Brain microvascular endothelial cell (primary cell): Measurements from ENCODE around the gene MYO19.
"Not testable (repeated sequence)": the region's sequence is repeated elsewhere in the genome, so short reads cannot be mapped to it uniquely, and the experiment has no call there.

Source experiments
- DNase-seq: peaks from one replicate; pipeline ENCODE4 v3.0.0-alpha.2; 2020
- H3K27ac ChIP-seq: fragments of 250-450 bp; sonication (Bioruptor Pico); 2 replicates; pipeline ENCODE4 v1.5.1; 2020; ENCODE audit warnings: mild to moderate bottlenecking, moderate library complexity
- H3K27me3 ChIP-seq: fragments of 250-450 bp; sonication (Bioruptor Pico); replicated peaks from 2 replicates; pipeline ENCODE4 v1.5.1; 2020; ENCODE audit warnings: mild to moderate bottlenecking
- H3K36me3 ChIP-seq: fragments of 250-450 bp; sonication (Bioruptor Pico); replicated peaks from 2 replicates; pipeline ENCODE4 v1.5.1; 2020; ENCODE audit warnings: mild to moderate bottlenecking
- H3K4me3 ChIP-seq: 2 replicates; pipeline ENCODE4 v1.5.1; 2011; ENCODE audit warnings: low read depth, mild to moderate bottlenecking, control low read depth, low read length, moderate library complexity
- in situ Hi-C: cut with HindIII; loops from 2 replicates; pipeline ENCODE4 v1.10.0; 2017; ENCODE audit warnings: low sequenced_read_pairs, low pct_ligation_motif_present
- TF ChIP-seq, protein P1 (sequence below): IDR thresholded peaks from 2 replicates; pipeline ENCODE4 v1.5.1; 2011; ENCODE audit warnings: low read depth, mild to moderate bottlenecking, moderate library complexity, low read length, control low read depth, inconsistent platforms; ENCODE audit errors: missing control alignments

Gene MYO19

DNA sequence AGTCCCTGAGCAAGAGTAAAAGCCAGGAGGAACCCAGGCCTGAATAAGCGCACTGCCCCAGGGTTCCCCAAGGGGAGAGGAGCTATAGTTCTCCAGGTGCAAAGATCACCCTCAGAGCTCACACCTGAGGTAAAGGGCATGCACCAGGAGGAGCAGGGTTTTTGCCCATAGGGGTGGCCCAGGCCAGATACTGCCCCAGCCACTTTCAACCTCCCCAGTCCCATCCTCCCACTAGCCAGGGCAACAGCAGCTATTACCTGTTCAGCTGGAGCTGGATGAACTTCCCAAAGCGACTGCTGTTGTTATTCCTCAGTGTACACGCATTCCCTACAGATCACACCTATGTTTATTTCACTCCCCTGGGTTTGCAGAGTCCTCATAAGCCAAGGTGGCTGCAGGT lies 19.8 kb downstream of the MYO19 start:
- H3K27me3 ChIP-seq: no peaks in the 10 kb centered on the region
- no peak for DNase-seq
- H3K36me3 ChIP-seq: peaks cover 23% of the 10 kb centered on the region
- TF ChIP-seq, protein P1, sequence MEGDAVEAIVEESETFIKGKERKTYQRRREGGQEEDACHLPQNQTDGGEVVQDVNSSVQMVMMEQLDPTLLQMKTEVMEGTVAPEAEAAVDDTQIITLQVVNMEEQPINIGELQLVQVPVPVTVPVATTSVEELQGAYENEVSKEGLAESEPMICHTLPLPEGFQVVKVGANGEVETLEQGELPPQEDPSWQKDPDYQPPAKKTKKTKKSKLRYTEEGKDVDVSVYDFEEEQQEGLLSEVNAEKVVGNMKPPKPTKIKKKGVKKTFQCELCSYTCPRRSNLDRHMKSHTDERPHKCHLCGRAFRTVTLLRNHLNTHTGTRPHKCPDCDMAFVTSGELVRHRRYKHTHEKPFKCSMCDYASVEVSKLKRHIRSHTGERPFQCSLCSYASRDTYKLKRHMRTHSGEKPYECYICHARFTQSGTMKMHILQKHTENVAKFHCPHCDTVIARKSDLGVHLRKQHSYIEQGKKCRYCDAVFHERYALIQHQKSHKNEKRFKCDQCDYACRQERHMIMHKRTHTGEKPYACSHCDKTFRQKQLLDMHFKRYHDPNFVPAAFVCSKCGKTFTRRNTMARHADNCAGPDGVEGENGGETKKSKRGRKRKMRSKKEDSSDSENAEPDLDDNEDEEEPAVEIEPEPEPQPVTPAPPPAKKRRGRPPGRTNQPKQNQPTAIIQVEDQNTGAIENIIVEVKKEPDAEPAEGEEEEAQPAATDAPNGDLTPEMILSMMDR: no peak
- H3K27ac ChIP-seq: no peak overlapping the region
- in situ Hi-C loops: no loop called here
- no peak overlapping the region for H3K4me3 ChIP-seq

DNA sequence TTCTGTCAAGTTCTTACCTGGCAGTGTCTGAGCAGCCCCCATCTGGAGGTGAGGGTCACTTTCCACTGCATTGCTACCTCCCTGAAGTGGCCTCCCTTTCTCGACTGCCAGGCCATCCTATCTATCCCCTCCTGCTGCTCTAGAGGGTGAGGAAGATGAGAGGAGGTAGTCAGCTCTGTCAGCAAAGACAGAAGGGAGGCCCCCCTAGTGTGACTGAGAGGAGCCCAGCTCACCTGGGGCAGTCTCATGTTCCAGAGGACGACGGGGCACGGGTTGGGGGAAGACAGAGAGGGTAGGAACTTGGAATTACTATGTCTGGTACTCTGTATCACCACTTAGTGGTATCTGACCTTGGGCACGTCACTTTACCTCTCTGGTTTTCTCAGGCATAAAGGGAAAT lies 22.0 kb downstream of the MYO19 start:
- peaks cover 23% of the 10 kb centered on the region for H3K36me3 ChIP-seq

DNA sequence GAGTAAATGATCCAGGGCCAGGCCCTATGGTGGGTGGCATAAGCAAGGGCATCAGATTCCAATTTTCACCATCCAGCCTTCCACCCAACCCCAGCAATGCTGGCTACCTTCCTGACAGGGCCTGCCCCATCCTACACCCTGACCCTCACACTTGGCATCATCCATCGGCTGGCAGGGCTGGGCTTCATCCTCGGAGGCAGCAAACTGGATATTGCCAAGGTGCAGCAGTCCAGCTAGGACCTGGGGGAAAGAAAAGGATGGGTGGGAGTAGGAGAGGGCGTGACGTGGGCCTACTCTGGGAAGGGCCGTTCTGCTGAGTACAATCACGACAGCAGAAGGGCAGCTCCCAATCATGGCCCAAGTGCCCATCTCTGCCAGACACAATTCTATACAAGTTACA lies 23.5 kb downstream of the MYO19 start:
- no peak for DNase-seq
- Histone ChIP-seq H3K27me3 (no peaks in the 10 kb centered on the region), H3K27ac (no peak overlapping the region), H3K36me3 (peaks cover 22% of the 10 kb centered on the region), H3K4me3 (no peak overlapping the region)
- in situ Hi-C loops: no loop called here
- TF ChIP-seq, protein P1: no peak

More for the DNA sequence above, 22.0 kb downstream of the MYO19 start:
- TF ChIP-seq, protein P1: no peak
- no peak for DNase-seq
- no peak overlapping the region for H3K27ac ChIP-seq
- no peaks in the 10 kb centered on the region for H3K27me3 ChIP-seq
- in situ Hi-C loops: no loop called here
- H3K4me3 ChIP-seq: no peak overlapping the region

DNA sequence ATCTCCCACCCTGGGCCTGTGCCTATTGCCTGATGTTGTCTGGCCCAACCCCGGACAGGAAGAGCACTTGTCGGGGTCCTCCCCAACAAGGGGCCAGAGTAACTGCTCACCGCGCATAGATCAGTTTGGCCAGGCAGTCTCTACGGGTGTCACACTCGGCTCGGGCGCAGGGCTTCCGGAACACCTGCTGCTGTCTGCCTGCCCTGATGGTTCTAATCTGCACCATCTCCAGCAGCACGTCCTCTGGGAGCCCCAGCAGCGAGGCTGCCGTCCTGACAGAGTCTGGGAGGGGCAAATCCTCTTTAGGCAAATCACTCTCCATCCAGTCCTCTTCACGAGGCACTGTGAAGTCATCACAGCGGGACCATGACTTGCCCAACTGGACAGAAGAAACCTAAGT lies 24.0 kb downstream of the MYO19 start:
- TF ChIP-seq, protein P1: no peak
- H3K27me3 ChIP-seq: no peaks in the 10 kb centered on the region
- no peak for DNase-seq
- peaks cover 22% of the 10 kb centered on the region for H3K36me3 ChIP-seq
- in situ Hi-C loops: no loop called here
- H3K27ac ChIP-seq: no peak overlapping the region
- no peak overlapping the region for H3K4me3 ChIP-seq

DNA sequence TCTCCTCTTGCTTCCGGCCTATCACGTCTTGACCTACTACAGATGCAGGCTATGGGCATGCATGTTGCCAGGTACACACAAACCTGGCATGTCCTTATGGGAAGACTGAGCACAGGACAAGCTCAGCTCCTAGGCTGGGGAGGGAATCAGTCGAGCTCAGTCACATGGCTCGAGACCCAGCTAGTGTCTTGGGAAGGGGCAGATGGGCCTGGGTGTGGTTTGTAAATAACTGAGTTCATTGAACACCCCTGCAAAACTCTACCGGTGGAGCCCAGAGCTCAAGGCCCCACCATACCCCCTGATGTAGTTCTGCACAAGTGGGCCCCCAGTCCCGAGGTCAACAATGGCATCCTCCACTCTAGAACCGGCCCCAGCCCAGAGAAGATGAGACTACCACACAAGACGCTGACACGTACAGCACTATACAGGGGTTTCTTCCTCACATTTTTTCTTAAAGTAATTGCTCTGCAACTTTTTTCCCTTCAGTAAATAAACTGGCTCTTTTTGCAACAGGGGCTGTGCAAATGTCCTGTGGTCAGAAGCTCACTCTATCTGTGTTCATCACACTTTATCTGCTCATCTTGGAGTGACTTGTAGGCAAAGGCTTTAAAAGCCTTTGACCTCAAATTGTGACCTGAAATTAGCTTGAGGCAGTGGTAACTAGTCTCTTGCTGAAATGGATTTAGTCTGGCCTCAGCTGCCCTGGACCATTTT lies 25.2 kb downstream of the MYO19 start:
- in situ Hi-C loops: no loop called here
- no peak for DNase-seq
- Histone ChIP-seq H3K27me3 (no peaks in the 10 kb centered on the region), H3K4me3 (no peak overlapping the region), H3K27ac (no peak overlapping the region), H3K36me3 (peaks cover 18% of the 10 kb centered on the region)
- TF ChIP-seq, protein P1: no peak

DNA sequence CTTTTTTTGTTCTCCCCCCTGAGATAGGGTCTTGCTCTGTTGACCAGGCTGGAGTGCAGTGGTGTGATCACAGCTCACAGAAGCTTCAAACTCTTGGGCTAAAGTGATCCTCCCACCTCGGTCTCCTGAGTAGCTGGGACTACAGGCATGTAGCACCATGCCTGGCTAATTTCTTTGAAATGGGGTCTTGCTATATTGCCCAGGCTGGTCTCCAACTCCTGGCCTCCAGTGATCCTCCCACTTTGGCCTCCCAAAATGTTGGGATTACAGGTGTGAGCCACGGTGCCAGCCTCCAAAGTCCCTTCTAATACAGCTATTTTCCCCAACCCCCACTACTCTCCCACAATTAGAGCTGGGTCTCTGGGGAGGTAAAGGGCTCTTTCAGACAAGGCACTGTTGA lies 26.2 kb downstream of the MYO19 start:
- peaks cover 16% of the 10 kb centered on the region for H3K36me3 ChIP-seq
- in situ Hi-C loops, H3K27me3 ChIP-seq: not testable (repeated sequence)

More for the DNA sequence above, 26.2 kb downstream of the MYO19 start:
- not testable (repeated sequence) for DNase-seq, H3K27ac ChIP-seq, H3K4me3 ChIP-seq
